SH-SY5Y (cell line): Measurements from ENCODE around the gene NUMBL.

Experiments used
- GATA2 ChIP-seq: IDR thresholded peaks from 2 replicates; pipeline ENCODE4 v1.6.1; 2011; ENCODE audit warnings: mild to moderate bottlenecking, low read depth, low read length
- GATA3 ChIP-seq: IDR thresholded peaks from 2 replicates; pipeline ENCODE4 v1.6.1; 2011; ENCODE audit warnings: low read depth, mild to moderate bottlenecking, low read length, moderate library complexity

DNA sequence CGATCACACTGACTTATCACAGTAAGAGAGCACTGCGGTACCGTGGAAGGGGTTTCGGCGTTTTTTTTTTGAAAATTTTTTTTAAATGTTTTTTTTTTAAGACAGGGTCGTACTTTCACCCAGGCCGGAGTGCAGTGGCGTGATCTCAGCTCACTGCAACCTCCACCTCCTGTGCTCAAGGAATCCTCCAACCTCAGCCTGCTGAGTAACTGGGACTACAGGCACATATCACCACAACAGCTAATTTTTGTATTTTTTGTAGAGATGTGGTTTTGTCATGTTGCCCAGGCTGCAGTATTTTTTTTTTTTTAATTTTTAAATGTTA is 70.3 kb downstream of the NUMBL start:
- TF ChIP-seq GATA2 = no peak
- no peak for TF ChIP-seq GATA3
